NCI-H748 (cell line): ENCODE data around the gene UACA.
"Not testable (repeated sequence)": the region's sequence is repeated elsewhere in the genome, so short reads cannot be mapped to it uniquely, and the experiment has no call there.

Experiments
- DNase-seq: peaks from one replicate; lab custom pipeline; 2025; ENCODE audit not compliant: unreplicated experiment; lab: John Stamatoyannopoulos, UW

Gene UACA

GRCh38 chr15:70763120-70763949 is at the start of gene UACA:
Gene UACA (minus strand): TSS chr15:70763558. CDS start chr15:70763407, 151 bp downstream.
- DNase-seq: peak; percentile 94

- DNase-seq: no peak
Observed at GRCh38 chr15:70812827-70813364, 49.5 kb upstream of the UACA start.

GRCh38 chr15:70810916-70811578 is 47.7 kb upstream of the UACA start:
- DNase-seq: no peak

- DNase-seq: no peak
Observed at GRCh38 chr15:70806992-70807712, 43.8 kb upstream of the UACA start.

GRCh38 chr15:70804388-70804787 is 41.0 kb upstream of the UACA start:
- DNase-seq: not testable (repeated sequence)

GRCh38 chr15:70802629-70803028 is 39.3 kb upstream of the UACA start:
- no peak for DNase-seq

GRCh38 chr15:70801109-70801508 is 37.8 kb upstream of the UACA start:
- DNase-seq: no peak

- DNase-seq: no peak
Observed at GRCh38 chr15:70799667-70800450, 36.5 kb upstream of the UACA start.

GRCh38 chr15:70797464-70797863 is 34.1 kb upstream of the UACA start:
- DNase-seq: no peak

- DNase-seq: no peak
Observed at GRCh38 chr15:70796516-70797310, 33.4 kb upstream of the UACA start.

GRCh38 chr15:70795311-70795665 is 31.9 kb upstream of the UACA start:
- DNase-seq: no peak

GRCh38 chr15:70794596-70795310 is 31.4 kb upstream of the UACA start:
- no peak for DNase-seq

GRCh38 chr15:70793694-70794093 is 30.3 kb upstream of the UACA start:
- no peak for DNase-seq

GRCh38 chr15:70792171-70792573 is 28.8 kb upstream of the UACA start:
- no peak for DNase-seq

GRCh38 chr15:70791259-70791658 is 27.9 kb upstream of the UACA start:
- no peak for DNase-seq

- no peak for DNase-seq
Observed at GRCh38 chr15:70789213-70789612, 25.9 kb upstream of the UACA start.

- no peak for DNase-seq
Observed at GRCh38 chr15:70788114-70789049, 25.0 kb upstream of the UACA start.

- no peak for DNase-seq
Observed at GRCh38 chr15:70786996-70787395, 23.6 kb upstream of the UACA start.
